A673 (cell line): ENCODE results near the gene JPT1.

Experiments
- EZH2 ChIP-seq: fragments of 200-600 bp; sonication (generic); IDR thresholded peaks from 2 replicates; pipeline ENCODE4 v1.6.1; 2017; ENCODE audit warnings: borderline replicate concordance, low read depth, mild to moderate bottlenecking, mixed read lengths, antibody characterized with exemption, low read length; ENCODE audit not compliant: poor library complexity, severe bottlenecking
- TF ChIP-seq, protein P1 (sequence below): fragments of 300-800, 200-600 bp; sonication (generic); conservative IDR thresholded peaks from 2 replicates; pipeline ENCODE4 v1.5.1; 2017; ENCODE audit warnings: low read depth, mild to moderate bottlenecking, antibody characterized with exemption, low read length, moderate library complexity, mixed read lengths

DNA sequence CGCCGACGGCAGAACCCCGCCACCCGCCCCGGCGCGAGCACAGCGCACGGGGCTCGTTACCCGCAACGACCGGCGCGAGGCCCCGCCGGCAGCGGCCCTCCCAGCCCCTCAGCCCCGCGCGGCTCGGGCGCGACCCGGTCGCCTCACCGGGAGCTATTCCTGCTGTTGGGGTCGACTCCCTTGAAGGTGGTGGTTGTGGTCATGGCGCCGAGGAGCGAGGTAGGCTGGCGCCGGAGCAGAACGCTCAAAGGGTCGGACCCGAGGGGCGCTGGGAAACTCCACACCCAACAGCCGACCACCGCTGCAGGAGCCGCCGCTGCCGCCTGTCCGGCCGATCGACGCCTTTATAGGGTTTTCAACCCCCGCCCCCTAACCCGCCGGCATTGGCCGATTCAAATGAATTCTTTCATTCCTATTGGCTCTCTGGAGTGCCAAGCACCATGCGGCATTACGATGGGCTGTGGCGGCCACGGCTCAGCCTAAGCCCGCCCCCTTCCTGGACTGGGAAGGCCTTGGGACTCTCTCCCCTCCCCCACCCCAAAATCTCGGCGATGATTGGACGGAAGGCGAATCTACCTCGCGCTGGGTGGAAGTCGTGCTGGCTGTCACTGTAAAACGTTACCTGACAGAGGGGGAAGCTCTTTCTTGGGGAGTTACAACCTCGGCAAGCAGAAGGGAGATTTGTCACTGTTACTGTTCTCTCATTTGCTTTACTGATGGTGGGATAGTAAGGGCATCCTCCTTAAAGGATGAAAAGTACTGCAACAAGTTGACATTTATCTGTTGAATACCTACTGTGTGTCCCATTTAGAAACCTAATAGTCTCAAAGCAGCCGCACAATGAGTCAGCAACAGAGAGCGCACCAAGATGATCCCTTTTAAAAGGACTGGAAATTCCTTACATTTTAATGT lies at the start of gene JPT1:
- TF ChIP-seq EZH2 = no peak
- TF ChIP-seq, protein P1, sequence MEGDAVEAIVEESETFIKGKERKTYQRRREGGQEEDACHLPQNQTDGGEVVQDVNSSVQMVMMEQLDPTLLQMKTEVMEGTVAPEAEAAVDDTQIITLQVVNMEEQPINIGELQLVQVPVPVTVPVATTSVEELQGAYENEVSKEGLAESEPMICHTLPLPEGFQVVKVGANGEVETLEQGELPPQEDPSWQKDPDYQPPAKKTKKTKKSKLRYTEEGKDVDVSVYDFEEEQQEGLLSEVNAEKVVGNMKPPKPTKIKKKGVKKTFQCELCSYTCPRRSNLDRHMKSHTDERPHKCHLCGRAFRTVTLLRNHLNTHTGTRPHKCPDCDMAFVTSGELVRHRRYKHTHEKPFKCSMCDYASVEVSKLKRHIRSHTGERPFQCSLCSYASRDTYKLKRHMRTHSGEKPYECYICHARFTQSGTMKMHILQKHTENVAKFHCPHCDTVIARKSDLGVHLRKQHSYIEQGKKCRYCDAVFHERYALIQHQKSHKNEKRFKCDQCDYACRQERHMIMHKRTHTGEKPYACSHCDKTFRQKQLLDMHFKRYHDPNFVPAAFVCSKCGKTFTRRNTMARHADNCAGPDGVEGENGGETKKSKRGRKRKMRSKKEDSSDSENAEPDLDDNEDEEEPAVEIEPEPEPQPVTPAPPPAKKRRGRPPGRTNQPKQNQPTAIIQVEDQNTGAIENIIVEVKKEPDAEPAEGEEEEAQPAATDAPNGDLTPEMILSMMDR = no peak
